ENCODE results near the gene SH3BGR. TPM values are rescaled to one million over a fixed set of nuclear protein-coding genes. Genes with fewer than 3 reads are reported as not detected.

The SH3BGR gene
- polyA plus RNA-seq, 4 donors, result 2.6 to 8.7 (median 4.3) TPM

- 76 to 87% (median 86%) methylated on average over 1 of the region's 1 CpG for WGBS, 3 donors
- DNase-seq, result no peak
- H3K9me3 ChIP-seq (ENCODE audit: control insufficient read depth in 2 of 2, insufficient read depth in 1 of 2, low read depth in 1 of 2, low read length in 1 of 2), result no peaks in the 10 kb centered on the region
- H3K4me3 ChIP-seq (ENCODE audit: low read depth in 1 of 3, low read length in 3 of 3), result no peak overlapping the region
- FAIRE-seq, result no peak
- no peaks in the 10 kb centered on the region for H3K4me1 ChIP-seq (ENCODE audit: control insufficient read depth in 3 of 3, insufficient read depth in 2 of 3, low read depth in 1 of 3, low read length in 2 of 3)
- no peak overlapping the region for H3K27ac ChIP-seq (ENCODE audit: low read depth in 1 of 3, low read length in 2 of 3)
- no peaks in the 10 kb centered on the region for H3K36me3 ChIP-seq (ENCODE audit: control insufficient read depth in 3 of 3, insufficient read depth in 2 of 3, low read depth in 1 of 3, low read length in 3 of 3)
- no peaks in the 10 kb centered on the region for H3K27me3 ChIP-seq (ENCODE audit: control insufficient read depth in 3 of 3, insufficient read depth in 3 of 3, low read length in 3 of 3)
Observed at GRCh38 chr21:39468559-39468958, 16.8 kb downstream of the SH3BGR start.

GRCh38 chr21:39471598-39471997 lies 19.8 kb downstream of the SH3BGR start:
- no peaks in the 10 kb centered on the region for H3K36me3 ChIP-seq (ENCODE audit: control insufficient read depth in 3 of 3, insufficient read depth in 2 of 3, low read depth in 1 of 3, low read length in 3 of 3)
- WGBS, 3 donors, result 90 to 95% (median 93%) methylated on average over 3 of the region's 3 CpGs
- H3K4me1 ChIP-seq (ENCODE audit: control insufficient read depth in 3 of 3, insufficient read depth in 2 of 3, low read depth in 1 of 3, low read length in 2 of 3), result no peaks in the 10 kb centered on the region
- no peak for DNase-seq
- H3K27me3 ChIP-seq (ENCODE audit: control insufficient read depth in 3 of 3, insufficient read depth in 3 of 3, low read length in 3 of 3), result no peaks in the 10 kb centered on the region
- H3K9me3 ChIP-seq (ENCODE audit: control insufficient read depth in 2 of 2, insufficient read depth in 1 of 2, low read depth in 1 of 2, low read length in 1 of 2), result no peaks in the 10 kb centered on the region
- FAIRE-seq, result no peak
- H3K27ac ChIP-seq (ENCODE audit: low read depth in 1 of 3, low read length in 2 of 3), result no peak overlapping the region
- no peak overlapping the region for H3K4me3 ChIP-seq (ENCODE audit: low read depth in 1 of 3, low read length in 3 of 3)

GRCh38 chr21:39472786-39473185 lies 21.0 kb downstream of the SH3BGR start:
- FAIRE-seq, result no peak
- no peak overlapping the region for H3K4me3 ChIP-seq (ENCODE audit: low read depth in 1 of 3, low read length in 3 of 3)
- no peak overlapping the region for H3K27ac ChIP-seq (ENCODE audit: low read depth in 1 of 3, low read length in 2 of 3)
- H3K9me3 ChIP-seq (ENCODE audit: control insufficient read depth in 2 of 2, insufficient read depth in 1 of 2, low read depth in 1 of 2, low read length in 1 of 2), result no peaks in the 10 kb centered on the region
- no peaks in the 10 kb centered on the region for H3K36me3 ChIP-seq (ENCODE audit: control insufficient read depth in 3 of 3, insufficient read depth in 2 of 3, low read depth in 1 of 3, low read length in 3 of 3)
- H3K4me1 ChIP-seq (ENCODE audit: control insufficient read depth in 3 of 3, insufficient read depth in 2 of 3, low read depth in 1 of 3, low read length in 2 of 3), result no peaks in the 10 kb centered on the region
- 82 to 89% (median 86%) methylated on average over 4 of the region's 4 CpGs for WGBS, 3 donors
- H3K27me3 ChIP-seq (ENCODE audit: control insufficient read depth in 3 of 3, insufficient read depth in 3 of 3, low read length in 3 of 3), result no peaks in the 10 kb centered on the region
- no peak for DNase-seq

- H3K36me3 ChIP-seq (ENCODE audit: control insufficient read depth in 3 of 3, insufficient read depth in 2 of 3, low read depth in 1 of 3, low read length in 3 of 3), result no peaks in the 10 kb centered on the region
Observed at GRCh38 chr21:39474611-39475010, 22.8 kb downstream of the SH3BGR start.

GRCh38 chr21:39479164-39479813 lies 27.5 kb downstream of the SH3BGR start:
- DNase-seq, result no peak
- Histone ChIP-seq H3K36me3 (ENCODE audit: control insufficient read depth in 3 of 3, insufficient read depth in 2 of 3, low read depth in 1 of 3, low read length in 3 of 3) (no peaks in the 10 kb centered on the region), H3K27ac (ENCODE audit: low read depth in 1 of 3, low read length in 2 of 3) (no peak overlapping the region), H3K27me3 (ENCODE audit: control insufficient read depth in 3 of 3, insufficient read depth in 3 of 3, low read length in 3 of 3) (no peaks in the 10 kb centered on the region), H3K4me1 (ENCODE audit: control insufficient read depth in 3 of 3, insufficient read depth in 2 of 3, low read depth in 1 of 3, low read length in 2 of 3) (no peaks in the 10 kb centered on the region), H3K4me3 (ENCODE audit: low read depth in 1 of 3, low read length in 3 of 3) (no peak overlapping the region), H3K9me3 (ENCODE audit: control insufficient read depth in 2 of 2, insufficient read depth in 1 of 2, low read depth in 1 of 2, low read length in 1 of 2) (no peaks in the 10 kb centered on the region)
- no peak for FAIRE-seq
- 81 to 86% (median 81%) methylated on average over 4 of the region's 4 CpGs for WGBS, 3 donors

More at GRCh38 chr21:39474611-39475010, 22.8 kb downstream of the SH3BGR start:
- Histone ChIP-seq H3K27me3 (ENCODE audit: control insufficient read depth in 3 of 3, insufficient read depth in 3 of 3, low read length in 3 of 3) (no peaks in the 10 kb centered on the region), H3K4me1 (ENCODE audit: control insufficient read depth in 3 of 3, insufficient read depth in 2 of 3, low read depth in 1 of 3, low read length in 2 of 3) (no peaks in the 10 kb centered on the region), H3K27ac (ENCODE audit: low read depth in 1 of 3, low read length in 2 of 3) (no peak overlapping the region), H3K9me3 (ENCODE audit: control insufficient read depth in 2 of 2, insufficient read depth in 1 of 2, low read depth in 1 of 2, low read length in 1 of 2) (no peaks in the 10 kb centered on the region), H3K4me3 (ENCODE audit: low read depth in 1 of 3, low read length in 3 of 3) (no peak overlapping the region)
- 82 to 89% (median 87%) methylated on average over 2 of the region's 2 CpGs for WGBS, 3 donors
- DNase-seq (no peak), FAIRE-seq (no peak)

GRCh38 chr21:39479814-39480182 lies 28.0 kb downstream of the SH3BGR start:
- 43 to 71% (median 65%) methylated on average over 2 of the region's 2 CpGs for WGBS, 3 donors

GRCh38 chr21:39480271-39480670 lies 28.5 kb downstream of the SH3BGR start:
- no peaks in the 10 kb centered on the region for H3K36me3 ChIP-seq (ENCODE audit: control insufficient read depth in 3 of 3, insufficient read depth in 2 of 3, low read depth in 1 of 3, low read length in 3 of 3)
- no peak overlapping the region for H3K4me3 ChIP-seq (ENCODE audit: low read depth in 1 of 3, low read length in 3 of 3)
- H3K9me3 ChIP-seq (ENCODE audit: control insufficient read depth in 2 of 2, insufficient read depth in 1 of 2, low read depth in 1 of 2, low read length in 1 of 2), result no peaks in the 10 kb centered on the region
- no peaks in the 10 kb centered on the region for H3K4me1 ChIP-seq (ENCODE audit: control insufficient read depth in 3 of 3, insufficient read depth in 2 of 3, low read depth in 1 of 3, low read length in 2 of 3)
- 88 to 93% (median 89%) methylated on average over 4 of the region's 4 CpGs for WGBS, 3 donors
- no peaks in the 10 kb centered on the region for H3K27me3 ChIP-seq (ENCODE audit: control insufficient read depth in 3 of 3, insufficient read depth in 3 of 3, low read length in 3 of 3)
- FAIRE-seq, result no peak
- no peak overlapping the region for H3K27ac ChIP-seq (ENCODE audit: low read depth in 1 of 3, low read length in 2 of 3)
- no peak for DNase-seq

More at GRCh38 chr21:39479814-39480182, 28.0 kb downstream of the SH3BGR start:
- H3K9me3 ChIP-seq (ENCODE audit: control insufficient read depth in 2 of 2, insufficient read depth in 1 of 2, low read depth in 1 of 2, low read length in 1 of 2), result no peaks in the 10 kb centered on the region
- no peaks in the 10 kb centered on the region for H3K27me3 ChIP-seq (ENCODE audit: control insufficient read depth in 3 of 3, insufficient read depth in 3 of 3, low read length in 3 of 3)
- H3K36me3 ChIP-seq (ENCODE audit: control insufficient read depth in 3 of 3, insufficient read depth in 2 of 3, low read depth in 1 of 3, low read length in 3 of 3), result no peaks in the 10 kb centered on the region
- FAIRE-seq (no peak), DNase-seq (no peak)
- no peak overlapping the region for H3K4me3 ChIP-seq (ENCODE audit: low read depth in 1 of 3, low read length in 3 of 3)
- H3K27ac ChIP-seq (ENCODE audit: low read depth in 1 of 3, low read length in 2 of 3), result no peak overlapping the region
- H3K4me1 ChIP-seq (ENCODE audit: control insufficient read depth in 3 of 3, insufficient read depth in 2 of 3, low read depth in 1 of 3, low read length in 2 of 3), result no peaks in the 10 kb centered on the region

- Histone ChIP-seq H3K4me3 (ENCODE audit: low read depth in 1 of 3, low read length in 3 of 3) (no peak overlapping the region), H3K36me3 (ENCODE audit: control insufficient read depth in 3 of 3, insufficient read depth in 2 of 3, low read depth in 1 of 3, low read length in 3 of 3) (no peaks in the 10 kb centered on the region), H3K27me3 (ENCODE audit: control insufficient read depth in 3 of 3, insufficient read depth in 3 of 3, low read length in 3 of 3) (no peaks in the 10 kb centered on the region), H3K4me1 (ENCODE audit: control insufficient read depth in 3 of 3, insufficient read depth in 2 of 3, low read depth in 1 of 3, low read length in 2 of 3) (no peaks in the 10 kb centered on the region), H3K27ac (ENCODE audit: low read depth in 1 of 3, low read length in 2 of 3) (no peak overlapping the region), H3K9me3 (ENCODE audit: control insufficient read depth in 2 of 2, insufficient read depth in 1 of 2, low read depth in 1 of 2, low read length in 1 of 2) (no peaks in the 10 kb centered on the region)
- no peak for FAIRE-seq
- no peak for DNase-seq
- 76 to 83% (median 79%) methylated on average over 3 of the region's 3 CpGs for WGBS, 3 donors
Observed at GRCh38 chr21:39481886-39482285, 30.1 kb downstream of the SH3BGR start.

- Histone ChIP-seq H3K36me3 (ENCODE audit: control insufficient read depth in 3 of 3, insufficient read depth in 2 of 3, low read depth in 1 of 3, low read length in 3 of 3) (no peaks in the 10 kb centered on the region), H3K9me3 (ENCODE audit: control insufficient read depth in 2 of 2, insufficient read depth in 1 of 2, low read depth in 1 of 2, low read length in 1 of 2) (no peaks in the 10 kb centered on the region), H3K4me1 (ENCODE audit: control insufficient read depth in 3 of 3, insufficient read depth in 2 of 3, low read depth in 1 of 3, low read length in 2 of 3) (no peaks in the 10 kb centered on the region), H3K27ac (ENCODE audit: low read depth in 1 of 3, low read length in 2 of 3) (no peak overlapping the region), H3K27me3 (ENCODE audit: control insufficient read depth in 3 of 3, insufficient read depth in 3 of 3, low read length in 3 of 3) (no peaks in the 10 kb centered on the region), H3K4me3 (ENCODE audit: low read depth in 1 of 3, low read length in 3 of 3) (no peak overlapping the region)
- FAIRE-seq (no peak), DNase-seq (no peak)
- WGBS, 3 donors, result 42 to 65% (median 62%) methylated on average over 1 of the region's 1 CpG
Observed at GRCh38 chr21:39483917-39484316, 32.1 kb downstream of the SH3BGR start.
